PC-3 (cell line): Measurements from ENCODE around the gene KYNU. TPM values are rescaled to one million over a fixed set of nuclear protein-coding genes. Genes with fewer than 3 reads are reported as not detected.

Experiments used
- ATAC-seq: fragments of 200-7000 bp; cut with Tn5 transposase; 2 replicates; pipeline ENCODE4 v1.9.1; 2020; ENCODE audit warnings: mild to moderate bottlenecking, moderate library complexity
- BruUV-seq: library from RNA; stranded (reverse); fragments of 400-500 nt; replicated peaks from 2 replicates; lab custom pipeline; 2021; lab: Mats Ljungman, UMichigan
- CTCF ChIA-PET: fragments of 300-600 bp; sonication (Branson Sonifier 250); formaldehyde crosslinking; loops from one replicate; lab custom pipeline; 2022; ENCODE audit warnings: antibody characterized with exemption; lab: Charles Lee
- POLR2A ChIA-PET: fragments of 300-600 bp; sonication (Branson Sonifier 250); formaldehyde crosslinking; loops from one replicate; lab custom pipeline; 2022; ENCODE audit warnings: antibody characterized with exemption; ENCODE audit not compliant: unreplicated experiment; lab: Charles Lee
- DNase-seq: peaks from one replicate; pipeline ENCODE4 v3.0.0-alpha.2; 2015
- H2AFZ ChIP-seq: fragments of 300-600 bp; sonication (generic); 2 replicates; pipeline ENCODE4 v1.6.0; 2016; ENCODE audit warnings: antibody characterized with exemption, low read length
- H3F3A ChIP-seq: fragments of 300-600 bp; sonication (generic); one replicate; pipeline ENCODE4 v1.6.0; 2017; ENCODE audit warnings: antibody characterized with exemption, low read length, control low read depth, mild to moderate bottlenecking; ENCODE audit not compliant: unreplicated experiment
- H3K27ac ChIP-seq: fragments of 300-600 bp; sonication (generic); 2 replicates; pipeline ENCODE4 v1.5.1; 2016; ENCODE audit warnings: mild to moderate bottlenecking, low read length
- H3K27me3 ChIP-seq: fragments of 300-600 bp; sonication (generic); 2 replicates; pipeline ENCODE4 v1.6.1; 2016; ENCODE audit warnings: low read length, mixed read lengths
- H3K36me3 ChIP-seq: fragments of 300-600 bp; sonication (generic); 2 replicates; pipeline ENCODE4 v1.6.1; 2016; ENCODE audit warnings: low read depth, mixed run types, low read length, mixed read lengths
- H3K4me1 ChIP-seq: fragments of 300-600 bp; sonication (generic); 2 replicates; pipeline ENCODE4 v1.5.1; 2016; ENCODE audit warnings: low read length; ENCODE audit not compliant: insufficient read depth
- H3K4me2 ChIP-seq: fragments of 300-600 bp; sonication (generic); 2 replicates; pipeline ENCODE4 v1.6.0; 2016; ENCODE audit warnings: low read length
- H3K4me3 ChIP-seq: fragments of 300-600 bp; sonication (generic); 2 replicates; pipeline ENCODE4 v1.5.1; 2016; ENCODE audit warnings: mild to moderate bottlenecking, low read length, mixed read lengths
- H3K79me2 ChIP-seq: fragments of 300-600 bp; sonication (generic); 2 replicates; pipeline ENCODE4 v1.6.1; 2017; ENCODE audit warnings: low read length, mixed read lengths
- H3K9ac ChIP-seq: fragments of 300-600 bp; sonication (generic); 2 replicates; pipeline ENCODE4 v1.6.0; 2016; ENCODE audit warnings: mild to moderate bottlenecking, low read length
- H3K9me2 ChIP-seq: fragments of 300-600 bp; sonication (generic); replicated peaks from 2 replicates; pipeline ENCODE4 v1.6.1; 2016; ENCODE audit warnings: mixed run types, low read length, mixed read lengths
- H3K9me3 ChIP-seq: fragments of 300-600 bp; sonication (generic); 2 replicates; pipeline ENCODE4 v1.6.1; 2016; ENCODE audit warnings: low read length, mixed read lengths
- H4K20me1 ChIP-seq: fragments of 300-600 bp; sonication (generic); 2 replicates; pipeline ENCODE4 v1.6.1; 2016; ENCODE audit warnings: low read length, mixed read lengths
- EZH2 ChIP-seq: fragments of 300-600 bp; sonication (generic); IDR thresholded peaks from one replicate; pipeline ENCODE4 v1.6.1; 2017; ENCODE audit warnings: antibody characterized with exemption, mild to moderate bottlenecking, low read length; ENCODE audit not compliant: unreplicated experiment
- EZH2phosphoT487 ChIP-seq: fragments of 300-600 bp; sonication (generic); IDR thresholded peaks from 2 replicates; pipeline ENCODE4 v1.6.1; 2018; ENCODE audit warnings: mild to moderate bottlenecking, antibody characterized with exemption, low read length, borderline replicate concordance
- intact Hi-C: fragments of 100-400 bp; cut with micrococcal nuclease; formaldehyde crosslinking; loops from 2 replicates; pipeline ENCODE4 v1.9.0; 2023
- total RNA-seq: library from RNA; depleted of rRNA; stranded (reverse); fragments of >200 nt; gene quantifications from 2 replicates; pipeline ENCODE4 v1.2.3, GENCODE V29; 2014
- TF ChIP-seq, protein P1 (sequence below): fragments of 300-600 bp; sonication (generic); conservative IDR thresholded peaks from 2 replicates; pipeline ENCODE4 v1.5.1; 2017; ENCODE audit warnings: antibody characterized with exemption, low read depth, mild to moderate bottlenecking, low read length

The KYNU gene
- total RNA-seq, 1 experiment from 2014 or later: 2.3 TPM

DNA sequence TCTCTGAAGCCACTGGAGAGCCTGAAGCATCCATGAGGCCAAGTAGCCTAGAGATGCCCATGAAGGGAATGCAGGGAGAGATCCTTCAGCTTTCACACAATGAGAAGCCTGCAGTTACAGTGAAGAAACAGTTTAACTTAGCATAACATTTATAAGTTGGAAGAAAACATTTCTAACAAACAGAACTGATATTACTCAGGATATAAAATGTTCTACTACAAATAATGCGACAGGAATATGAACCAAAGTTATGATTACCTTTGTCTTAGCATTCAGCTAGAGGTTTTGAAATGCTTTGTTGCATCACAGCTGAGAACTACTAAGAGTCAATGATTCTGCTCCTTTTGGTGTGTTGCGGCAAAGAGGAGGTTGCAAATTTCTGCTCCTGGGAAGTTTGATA is 6.9 kb upstream of the KYNU start:
- Histone ChIP-seq H3K27ac (no peak overlapping the region), H3K9ac (no peak overlapping the region), H3K4me1 (peaks cover 44% of the 10 kb centered on the region), H3F3A (no peaks in the 10 kb centered on the region), H3K9me2 (no peaks in the 10 kb centered on the region), H3K27me3 (no peaks in the 10 kb centered on the region), H3K9me3 (no peaks in the 10 kb centered on the region), H3K4me2 (no peak overlapping the region), H2AFZ (no peak overlapping the region), H3K4me3 (no peak overlapping the region), H3K36me3 (no peaks in the 10 kb centered on the region), H4K20me1 (no peaks in the 10 kb centered on the region), H3K79me2 (no peaks in the 10 kb centered on the region)
- no TSS peak for BruUV-seq
- no peak for DNase-seq
- ATAC-seq: no peak
- TF ChIP-seq, protein P1, sequence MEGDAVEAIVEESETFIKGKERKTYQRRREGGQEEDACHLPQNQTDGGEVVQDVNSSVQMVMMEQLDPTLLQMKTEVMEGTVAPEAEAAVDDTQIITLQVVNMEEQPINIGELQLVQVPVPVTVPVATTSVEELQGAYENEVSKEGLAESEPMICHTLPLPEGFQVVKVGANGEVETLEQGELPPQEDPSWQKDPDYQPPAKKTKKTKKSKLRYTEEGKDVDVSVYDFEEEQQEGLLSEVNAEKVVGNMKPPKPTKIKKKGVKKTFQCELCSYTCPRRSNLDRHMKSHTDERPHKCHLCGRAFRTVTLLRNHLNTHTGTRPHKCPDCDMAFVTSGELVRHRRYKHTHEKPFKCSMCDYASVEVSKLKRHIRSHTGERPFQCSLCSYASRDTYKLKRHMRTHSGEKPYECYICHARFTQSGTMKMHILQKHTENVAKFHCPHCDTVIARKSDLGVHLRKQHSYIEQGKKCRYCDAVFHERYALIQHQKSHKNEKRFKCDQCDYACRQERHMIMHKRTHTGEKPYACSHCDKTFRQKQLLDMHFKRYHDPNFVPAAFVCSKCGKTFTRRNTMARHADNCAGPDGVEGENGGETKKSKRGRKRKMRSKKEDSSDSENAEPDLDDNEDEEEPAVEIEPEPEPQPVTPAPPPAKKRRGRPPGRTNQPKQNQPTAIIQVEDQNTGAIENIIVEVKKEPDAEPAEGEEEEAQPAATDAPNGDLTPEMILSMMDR: no peak
- TF ChIP-seq EZH2 (no peak), EZH2phosphoT487 (no peak)
- CTCF ChIA-PET: no interaction called here
- intact Hi-C loops: no loop called here
- POLR2A ChIA-PET: no interaction called here

DNA sequence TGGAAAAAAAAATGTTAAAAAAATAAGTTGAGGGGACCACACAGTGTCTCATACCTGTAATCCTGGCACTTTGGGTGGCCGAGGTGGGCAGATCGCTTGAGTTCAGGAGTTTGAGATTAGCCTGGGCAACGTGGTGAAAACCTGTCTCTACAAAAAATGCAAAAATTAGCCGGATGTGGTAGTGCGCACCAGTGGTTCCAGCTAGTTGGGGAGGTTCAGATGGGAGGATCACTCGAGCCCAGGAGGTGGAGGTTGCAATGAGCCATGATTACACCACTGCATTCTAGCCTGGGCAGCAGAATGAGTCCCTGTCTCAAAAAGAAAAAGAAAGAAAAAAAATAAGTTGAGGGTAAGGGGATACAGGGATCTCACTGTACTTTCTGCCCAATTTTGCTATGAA is 6.1 kb upstream of the KYNU start:
- Histone ChIP-seq H3F3A (no peaks in the 10 kb centered on the region), H3K27ac (no peak overlapping the region), H3K36me3 (no peaks in the 10 kb centered on the region), H3K9me3 (no peaks in the 10 kb centered on the region), H3K79me2 (no peaks in the 10 kb centered on the region), H3K9ac (no peak overlapping the region), H3K4me1 (peaks cover 53% of the 10 kb centered on the region), H3K4me2 (no peak overlapping the region), H4K20me1 (no peaks in the 10 kb centered on the region), H3K4me3 (no peak overlapping the region), H3K9me2 (no peaks in the 10 kb centered on the region), H2AFZ (no peak overlapping the region), H3K27me3 (no peaks in the 10 kb centered on the region)
- no peak for DNase-seq
- intact Hi-C loops: no loop called here
- no TSS peak for BruUV-seq
- ChIA-PET POLR2A (no interaction called here), CTCF (no interaction called here)
- TF ChIP-seq EZH2phosphoT487: no peak
- TF ChIP-seq, protein P1: no peak
- TF ChIP-seq EZH2: no peak
- no peak for ATAC-seq

DNA sequence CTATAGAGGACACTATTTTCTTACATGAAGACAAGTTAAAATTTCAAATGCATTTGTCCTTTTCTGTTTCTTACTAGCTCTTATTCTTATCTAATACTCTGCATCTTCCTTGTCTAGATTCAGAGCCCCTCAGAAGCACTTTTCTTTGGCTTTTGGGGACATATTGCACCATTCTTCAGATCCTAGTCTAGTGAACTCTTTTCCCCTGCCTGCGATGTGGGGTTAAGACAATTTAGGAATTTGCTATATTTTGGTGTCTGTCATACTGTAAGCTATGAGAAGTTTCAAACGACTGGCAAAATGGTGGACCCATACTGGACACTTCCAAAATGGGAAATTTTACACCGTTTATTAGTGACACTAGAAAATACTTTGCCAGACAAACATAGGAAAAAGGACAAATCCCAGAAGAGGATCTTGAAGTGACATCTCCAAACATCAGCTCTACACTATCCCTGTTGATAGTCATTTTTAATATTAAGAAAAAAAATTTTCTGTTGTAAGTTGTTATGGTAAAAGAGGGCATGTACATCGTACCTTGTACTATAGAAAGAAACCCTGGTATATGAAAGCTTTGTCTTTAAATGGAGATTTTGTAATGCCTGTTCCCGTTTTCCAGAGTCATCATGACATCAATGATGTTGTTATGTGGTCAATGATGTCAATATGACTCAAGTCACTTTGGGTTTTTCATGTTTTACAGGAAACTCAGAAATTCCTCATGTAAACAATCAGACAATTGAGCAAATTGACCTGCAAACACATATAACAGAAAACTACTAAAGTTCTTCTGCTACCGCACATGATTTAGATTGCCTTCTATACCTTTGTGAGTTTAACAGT is 4.4 kb upstream of the KYNU start:
- H3K4me3 ChIP-seq: peak overlapping the region; percentile 50
- no TSS peak for BruUV-seq

More for the DNA sequence above, 4.4 kb upstream of the KYNU start:
- no peaks in the 10 kb centered on the region for H3K79me2 ChIP-seq
- no peaks in the 10 kb centered on the region for H3K9me2 ChIP-seq
- no peaks in the 10 kb centered on the region for H4K20me1 ChIP-seq
- peak overlapping the region; percentile 78 for H3K4me2 ChIP-seq
- DNase-seq: peak; percentile 87
- no peaks in the 10 kb centered on the region for H3F3A ChIP-seq
- peak; percentile 6; the same call in 1 of the 2 replicates for ATAC-seq
- H3K36me3 ChIP-seq: no peaks in the 10 kb centered on the region
- H3K4me1 ChIP-seq: peaks cover 55% of the 10 kb centered on the region
- peak overlapping the region; percentile 93 for H3K9ac ChIP-seq
- no peak for TF ChIP-seq EZH2phosphoT487
- TF ChIP-seq, protein P1: no peak
- intact Hi-C loops: no loop called here
- no peaks in the 10 kb centered on the region for H3K27me3 ChIP-seq
- H3K9me3 ChIP-seq: no peaks in the 10 kb centered on the region
- POLR2A ChIA-PET: no interaction called here
- H2AFZ ChIP-seq: no peak overlapping the region
- H3K27ac ChIP-seq: peak overlapping the region; percentile 98
- CTCF ChIA-PET: no interaction called here
